Fibroblast of lung (primary cell): Measurements from ENCODE around the gene CACTIN. TPM values are rescaled to one million over a fixed set of nuclear protein-coding genes. Genes with fewer than 3 reads are reported as not detected.

Experiments
- DNase-seq, 2 donors: peaks; one replicate each; pipeline versions ENCODE4 v3.0.0 to v3.0.0-alpha.2; 2010; ENCODE audit warnings: low read depth in 2 of 2
- H2AFZ ChIP-seq: 2 replicates; pipeline ENCODE4 v1.5.1; 2012; ENCODE audit warnings: low read length, control low read depth, inconsistent platforms
- H3K27ac ChIP-seq: 2 replicates; pipeline ENCODE4 v1.5.1; 2011; ENCODE audit warnings: low read length, control low read depth; ENCODE audit not compliant: insufficient read depth
- H3K27me3 ChIP-seq: 2 replicates; pipeline ENCODE4 v1.5.1; 2011; ENCODE audit warnings: mild to moderate bottlenecking, low read length; ENCODE audit not compliant: control insufficient read depth, insufficient read depth
- H3K36me3 ChIP-seq: 2 replicates; pipeline ENCODE4 v1.5.1; 2011; ENCODE audit warnings: low read length; ENCODE audit not compliant: control insufficient read depth, insufficient read depth
- H3K4me1 ChIP-seq: 2 replicates; pipeline ENCODE4 v1.5.1; 2011; ENCODE audit warnings: low read length; ENCODE audit not compliant: control insufficient read depth, insufficient read depth; ENCODE audit errors: extremely low read depth
- H3K4me2 ChIP-seq: 2 replicates; pipeline ENCODE4 v1.5.1; 2011; ENCODE audit warnings: low read length, control low read depth; ENCODE audit not compliant: insufficient read depth; ENCODE audit errors: extremely low read depth
- H3K4me3 ChIP-seq, 4 experiments: fragments of 200-600 bp in 1 of 4; sonication (generic) in 1 of 4; replicated peaks in 1 of 4; 2 replicates each; pipeline ENCODE4 v1.5.1; 2011 to 2016; ENCODE audit warnings: low read length in 4 of 4, low read depth in 3 of 4, mild to moderate bottlenecking in 3 of 4, control low read depth in 2 of 4, inconsistent platforms in 1 of 4, mixed read lengths in 1 of 4; ENCODE audit not compliant: insufficient read depth in 1 of 4; ENCODE audit errors: control extremely low read depth in 1 of 4
- H3K79me2 ChIP-seq: 2 replicates; pipeline ENCODE4 v1.5.1; 2012; ENCODE audit warnings: mild to moderate bottlenecking, low read length, inconsistent platforms; ENCODE audit not compliant: control insufficient read depth, insufficient read depth
- H3K9ac ChIP-seq: 2 replicates; pipeline ENCODE4 v1.5.1; 2011; ENCODE audit warnings: mild to moderate bottlenecking, low read length, control low read depth; ENCODE audit not compliant: insufficient read depth
- H3K9me3 ChIP-seq: 2 replicates; pipeline ENCODE4 v1.5.1; 2012; ENCODE audit warnings: low read depth, low read length; ENCODE audit not compliant: control insufficient read depth, insufficient read depth
- H4K20me1 ChIP-seq: 2 replicates; pipeline ENCODE4 v1.5.1; 2011; ENCODE audit warnings: low read length; ENCODE audit not compliant: control insufficient read depth, insufficient read depth; ENCODE audit errors: extremely low read depth
- CTCF ChIP-seq, 2 donors: IDR thresholded peaks in 1 of 2; conservative IDR thresholded peaks in 1 of 2; 1 replicate in 1 of 2; 2 replicates in 1 of 2; pipeline ENCODE4 v1.5.1; 2011 to 2012; ENCODE audit warnings: low read length in 2 of 2, control low read depth in 1 of 2, inconsistent platforms in 1 of 2, low read depth in 1 of 2, mild to moderate bottlenecking in 1 of 2
- EZH2 ChIP-seq: IDR thresholded peaks from 2 replicates; pipeline ENCODE4 v1.5.1; 2012; ENCODE audit warnings: low read length, control low read depth, mild to moderate bottlenecking; ENCODE audit errors: missing control alignments
- polyA plus RNA-seq, 2 donors: library from polyadenylated mRNA; depleted of rRNA in 1 of 2; stranded (reverse) in 1 of 2; unstranded in 1 of 2; fragments of >200 nt; gene quantifications; 2 replicates each; pipeline ENCODE4 v1.2.1, GENCODE V29; 2011 to 2012; ENCODE audit warnings: missing spikeins in 1 of 2
- total RNA-seq: library from RNA; depleted of rRNA; stranded (reverse); fragments of >200 nt; gene quantifications from 2 replicates; pipeline ENCODE4 v1.2.1, GENCODE V29; 2014

The CACTIN gene
- total and polyA plus RNA-seq, 2 donors (not counting 1 experiment from before 2014, with no cell fraction given): 6.7 to 19.7 TPM

DNA sequence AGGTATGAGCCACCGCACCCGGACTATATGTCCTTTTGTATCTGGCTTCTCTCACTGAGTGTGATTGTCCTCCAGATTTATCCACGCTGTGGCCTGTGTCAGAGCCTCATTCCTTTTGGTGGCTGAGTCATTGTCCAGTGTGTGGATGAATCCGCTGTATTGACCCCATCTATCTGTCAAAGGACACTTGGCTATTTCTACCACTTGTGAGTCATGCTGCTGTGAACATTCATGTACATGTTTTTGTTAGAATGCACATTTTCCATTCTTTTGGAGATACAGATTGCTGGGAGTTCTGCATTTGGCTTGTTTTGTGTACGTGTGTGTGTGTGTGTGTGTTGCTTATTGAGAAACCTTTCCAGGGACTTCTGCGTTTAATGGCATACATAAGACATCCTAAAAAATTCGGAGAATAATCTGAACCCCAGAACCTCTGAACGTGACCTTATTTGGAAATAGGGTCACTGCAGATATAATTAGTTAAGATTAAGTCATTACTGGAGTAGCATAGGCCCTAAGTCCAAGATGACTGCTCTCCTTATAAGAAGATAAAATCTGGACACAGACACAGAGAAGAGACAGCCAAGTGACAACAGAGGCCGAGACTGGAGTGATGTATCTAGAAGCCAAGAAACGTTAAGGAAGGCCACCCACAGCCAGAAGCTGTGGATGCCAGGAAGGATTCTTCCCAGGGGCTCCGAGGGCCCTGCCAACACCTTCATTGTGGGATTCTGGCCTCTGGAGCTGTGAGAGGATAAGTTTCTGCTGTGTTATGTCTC, 46.2 kb downstream of the CACTIN start:
- H3K4me1 ChIP-seq: peaks cover 8% of the 10 kb centered on the region
- H3K4me2 ChIP-seq: peak overlapping the region; percentile 46

GRCh38 chr19:3578390-3578789, 48.2 kb downstream of the CACTIN start:
- no peak overlapping the region for H2AFZ ChIP-seq
- no peaks in the 10 kb centered on the region for H3K9me3 ChIP-seq
- H3K9ac ChIP-seq: no peak overlapping the region
- no peak overlapping the region for H3K4me2 ChIP-seq
- no peak overlapping the region for H3K4me3 ChIP-seq
- H4K20me1 ChIP-seq: no peaks in the 10 kb centered on the region
- H3K27ac ChIP-seq: no peak overlapping the region
- H3K79me2 ChIP-seq: no peaks in the 10 kb centered on the region
- TF ChIP-seq EZH2 (no peak), CTCF (conservative IDR thresholded peaks at IDR 0.05 in 1 of 2, IDR thresholded peaks at IDR 0.05 in 1 of 2; ENCODE audit: low read depth in 1 of 2, low read length in 2 of 2) (no peak)
- no peak for DNase-seq
- peaks cover 8% of the 10 kb centered on the region for H3K4me1 ChIP-seq
- H3K27me3 ChIP-seq: no peaks in the 10 kb centered on the region
- H3K36me3 ChIP-seq: peaks cover 10% of the 10 kb centered on the region

More for the DNA sequence above, 46.2 kb downstream of the CACTIN start:
- no peaks in the 10 kb centered on the region for H3K79me2 ChIP-seq
- H3K36me3 ChIP-seq: peaks cover 2% of the 10 kb centered on the region
- no peaks in the 10 kb centered on the region for H3K27me3 ChIP-seq
- H3K9me3 ChIP-seq: no peaks in the 10 kb centered on the region
- no peak overlapping the region for H2AFZ ChIP-seq
- no peak overlapping the region for H3K4me3 ChIP-seq
- no peak for TF ChIP-seq EZH2
- no peak for TF ChIP-seq CTCF (conservative IDR thresholded peaks at IDR 0.05 in 1 of 2, IDR thresholded peaks at IDR 0.05 in 1 of 2; ENCODE audit: low read depth in 1 of 2, low read length in 2 of 2)
- DNase-seq: peak; percentile 97 to 98
- no peak overlapping the region for H3K9ac ChIP-seq
- H4K20me1 ChIP-seq: no peaks in the 10 kb centered on the region
- H3K27ac ChIP-seq: peak overlapping the region; percentile 56

GRCh38 chr19:3577723-3578344, 48.8 kb downstream of the CACTIN start:
- Histone ChIP-seq H3K4me2 (no peak overlapping the region), H3K27ac (no peak overlapping the region), H3K4me1 (peaks cover 8% of the 10 kb centered on the region), H3K9me3 (no peaks in the 10 kb centered on the region), H3K4me3 (no peak overlapping the region), H3K27me3 (no peaks in the 10 kb centered on the region), H3K79me2 (no peaks in the 10 kb centered on the region), H2AFZ (no peak overlapping the region), H3K36me3 (peaks cover 10% of the 10 kb centered on the region), H3K9ac (no peak overlapping the region), H4K20me1 (no peaks in the 10 kb centered on the region)
- no peak for DNase-seq
- no peak for TF ChIP-seq EZH2
- no peak for TF ChIP-seq CTCF (conservative IDR thresholded peaks at IDR 0.05 in 1 of 2, IDR thresholded peaks at IDR 0.05 in 1 of 2; ENCODE audit: low read depth in 1 of 2, low read length in 2 of 2)
